Aorta (tissue), 4 donors: Measurements from ENCODE around the gene MRAS. TPM values are rescaled to one million over a fixed set of nuclear protein-coding genes. Genes with fewer than 3 reads are reported as not detected.

Source experiments
- polyA plus RNA-seq, 2 donors: library from polyadenylated mRNA; stranded (reverse); fragments of 200-250 nt; gene quantifications; one replicate each; pipeline ENCODE4 v1.2.3, GENCODE V29; 2013
- total RNA-seq, 2 donors: library from RNA; stranded (reverse); fragmentation: NEBNext Ultra II Directional; extraction: Animal tissue kit (Norgen Biotek cat#: 25700); gene quantifications; one replicate each; pipeline ENCODE4 v1.2.1, GENCODE V29; 2021
- donor health status: healthy with polysubstance abuse.
- donor health status: Bipolar disorder and iron deficiency.
- donor health status: DM: no; HTN: no; CAD: no.
- donor health status: DM: yes; HTN: yes; CAD: no.

Gene MRAS
- total and polyA plus RNA-seq, 4 donors: 22.8 to 68.1 (median 39.9) TPM

Other genes starting within 250 kb of the MRAS start
- 10 to 100 TPM; 19.0 to 48.3 TPM for gene DZIP1L, start 233.0 kb upstream of the MRAS start, total RNA-seq
- gene DZIP1L, start 233.0 kb upstream of the MRAS start, polyA plus RNA-seq: 10 to 100 TPM in 1 of 2 donors, 1 to 10 TPM in 1; 1.3 to 17.8 TPM
- gene A4GNT, start 216.2 kb upstream of the MRAS start, total RNA-seq: not detected
- gene A4GNT, start 216.2 kb upstream of the MRAS start, polyA plus RNA-seq: not detected
- 10 to 100 TPM; 11.1 to 15.3 TPM for gene DBR1, start 173.7 kb upstream of the MRAS start, total RNA-seq
- 1 to 10 TPM; 5.5 to 9.9 TPM for gene DBR1, start 173.7 kb upstream of the MRAS start, polyA plus RNA-seq
- gene ARMC8, start 161.3 kb upstream of the MRAS start, total RNA-seq: 10 to 100 TPM; 52.6 to 59.7 TPM
- 10 to 100 TPM; 18.2 to 30.4 TPM for gene ARMC8, start 161.3 kb upstream of the MRAS start, polyA plus RNA-seq
- gene NME9, start 18.7 kb upstream of the MRAS start, total RNA-seq: under 1 TPM in 1 of 2 donors, not detected in 1; 0.93 TPM
- gene NME9, start 18.7 kb upstream of the MRAS start, polyA plus RNA-seq: under 1 TPM in 1 of 2 donors, not detected in 1; 0.41 TPM
- 1 to 10 TPM; 1.0 to 2.7 TPM for gene ESYT3, start 86.0 kb downstream of the MRAS start, total RNA-seq
- under 1 TPM; 0.38 to 0.72 TPM for gene ESYT3, start 86.0 kb downstream of the MRAS start, polyA plus RNA-seq
- gene CEP70, start 245.7 kb downstream of the MRAS start, total RNA-seq: 10 to 100 TPM; 27.9 to 49.5 TPM
- 10 to 100 TPM; 14.6 to 15.0 TPM for gene CEP70, start 245.7 kb downstream of the MRAS start, polyA plus RNA-seq